G401 (cell line): ENCODE data around the gene ACSM3. TPM values are rescaled to one million over a fixed set of nuclear protein-coding genes. Genes with fewer than 3 reads are reported as not detected.
"Not testable (repeated sequence)": the region's sequence is repeated elsewhere in the genome, so short reads cannot be mapped to it uniquely, and the experiment has no call there.

ENCODE experiments used
- DNase-seq: peaks from one replicate; pipeline ENCODE4 v3.0.0-alpha.2; 2015; ENCODE audit warnings: low spot score
- in situ Hi-C: cut with HindIII; loops from 2 replicates; pipeline ENCODE4 v1.10.0; 2016; ENCODE audit warnings: low sequenced_read_pairs, mixed read lengths
- total RNA-seq: library from RNA; depleted of rRNA; stranded (reverse); fragments of >200 nt; shearing (Covaris generic); gene quantifications from 2 replicates; pipeline ENCODE4 v1.2.3, GENCODE V29; 2014

Gene ACSM3
- total RNA-seq, 1 experiment from 2014 or later = 0.78 TPM

- in situ Hi-C loops = no loop called here
Measured at GRCh38 chr16:20799599-20799998, 35.8 kb downstream of the ACSM3 start.

DNA sequence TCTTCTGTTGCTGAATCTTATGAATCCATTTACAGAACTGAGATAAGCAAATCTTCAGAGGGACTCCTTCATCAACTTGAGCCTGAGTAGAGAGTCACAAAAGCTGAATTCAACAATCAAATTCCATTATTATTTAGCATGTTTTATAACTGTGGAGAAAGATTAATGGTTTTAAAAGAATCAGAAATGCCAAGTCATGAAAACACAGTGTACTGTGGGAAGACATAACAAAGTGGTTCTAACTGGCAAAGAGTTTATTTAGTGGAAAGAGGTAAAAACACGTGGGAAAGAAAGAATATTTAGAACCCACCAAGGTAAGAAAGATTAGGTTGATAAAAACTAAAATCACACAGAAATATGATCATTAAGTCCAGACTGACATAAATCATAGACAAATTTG, 37.5 kb downstream of the ACSM3 start:
- in situ Hi-C loops = no loop called here
- no peak for DNase-seq

More at GRCh38 chr16:20799599-20799998, 35.8 kb downstream of the ACSM3 start:
- peak; percentile 21 for DNase-seq

GRCh38 chr16:20803192-20803560, 39.4 kb downstream of the ACSM3 start:
- no peak for DNase-seq
- in situ Hi-C loops = no loop called here

GRCh38 chr16:20803561-20804214, 39.9 kb downstream of the ACSM3 start:
- DNase-seq = no peak
- in situ Hi-C loops = no loop called here

DNA sequence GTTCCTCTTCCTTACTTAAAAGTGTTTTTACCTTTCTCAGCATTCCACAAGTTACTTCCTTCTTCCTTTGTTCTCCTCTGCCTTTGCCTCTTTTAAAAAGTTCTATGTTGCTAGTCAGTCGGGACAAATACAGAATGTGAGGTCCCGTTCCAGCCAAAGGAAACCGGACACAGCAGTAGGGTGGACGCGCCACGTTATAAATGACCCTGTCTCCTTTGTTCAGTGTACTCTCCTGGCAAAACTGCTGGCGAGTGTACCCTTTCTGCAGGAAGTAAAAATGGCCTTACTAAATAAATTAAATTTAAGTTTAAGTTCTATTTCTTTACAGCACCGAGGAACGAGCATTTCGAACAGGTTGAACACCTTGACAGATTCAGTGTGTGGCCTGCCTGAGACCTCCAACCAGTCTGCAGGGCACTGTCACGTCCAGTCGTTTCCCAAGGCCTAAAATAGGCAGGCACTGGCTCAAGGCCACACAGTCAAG, 41.9 kb downstream of the ACSM3 start:
- in situ Hi-C loops, DNase-seq: not testable (repeated sequence)

- peak; percentile 92 for DNase-seq
- in situ Hi-C loops = no loop called here
Measured at GRCh38 chr16:20806168-20807050, 42.6 kb downstream of the ACSM3 start, which contains the start of the genes ERI2 and REXO5. Gene ERI2 (minus strand): TSS chr16:20806472. CDS start chr16:20806430, 42 bp downstream. Gene REXO5 (plus strand): TSS chr16:20806527. CDS start chr16:20806954, 427 bp downstream.

- DNase-seq = no peak
- in situ Hi-C loops = no loop called here
Measured at GRCh38 chr16:20807862-20808261, 44.0 kb downstream of the ACSM3 start.

GRCh38 chr16:20811889-20812439, 48.1 kb downstream of the ACSM3 start:
- in situ Hi-C loops = no loop called here
- no peak for DNase-seq

DNA sequence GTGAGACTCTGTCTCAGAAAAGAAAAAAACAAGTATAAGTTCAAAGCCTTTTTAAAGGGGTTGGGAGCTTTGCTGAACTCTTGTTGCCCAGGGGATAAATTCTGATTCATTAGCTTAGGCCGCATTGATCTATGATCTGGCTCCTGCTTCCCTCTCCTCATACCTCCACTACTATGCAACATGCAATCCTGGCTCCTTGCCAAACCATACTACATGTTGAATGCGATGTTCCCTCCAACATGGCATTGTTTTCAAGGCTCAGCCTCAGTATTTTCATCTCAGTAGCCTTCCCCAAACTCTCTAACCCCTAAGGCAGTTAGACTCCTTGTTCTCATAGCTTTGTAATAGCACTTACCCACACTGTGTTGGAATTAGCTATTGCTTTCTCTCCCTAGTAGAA, 48.7 kb downstream of the ACSM3 start:
- no peak for DNase-seq
- in situ Hi-C loops = no loop called here

DNA sequence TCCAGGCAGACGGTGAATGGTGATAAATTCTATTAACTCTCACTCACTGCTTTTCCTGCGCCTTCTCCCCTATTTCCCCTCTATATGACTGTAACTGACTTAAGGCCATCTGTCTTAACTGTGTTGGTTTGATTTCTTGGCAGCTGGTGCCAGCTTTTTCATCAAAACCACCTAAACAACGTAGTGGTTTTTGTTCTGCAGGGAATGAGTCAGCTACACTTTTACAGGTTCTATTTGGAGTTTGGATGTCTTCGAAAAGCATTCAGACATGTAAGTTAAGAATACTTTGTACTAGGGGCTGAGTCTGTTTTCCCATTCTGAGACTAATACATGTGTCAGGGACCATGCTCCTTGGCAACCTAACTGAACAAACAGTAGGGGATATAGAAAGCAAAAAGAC, 51.0 kb downstream of the ACSM3 start:
- DNase-seq = peak; percentile 8
- in situ Hi-C loops = no loop called here

- no peak for DNase-seq
- in situ Hi-C loops = no loop called here
Measured at GRCh38 chr16:20818929-20819585, 55.2 kb downstream of the ACSM3 start.

DNA sequence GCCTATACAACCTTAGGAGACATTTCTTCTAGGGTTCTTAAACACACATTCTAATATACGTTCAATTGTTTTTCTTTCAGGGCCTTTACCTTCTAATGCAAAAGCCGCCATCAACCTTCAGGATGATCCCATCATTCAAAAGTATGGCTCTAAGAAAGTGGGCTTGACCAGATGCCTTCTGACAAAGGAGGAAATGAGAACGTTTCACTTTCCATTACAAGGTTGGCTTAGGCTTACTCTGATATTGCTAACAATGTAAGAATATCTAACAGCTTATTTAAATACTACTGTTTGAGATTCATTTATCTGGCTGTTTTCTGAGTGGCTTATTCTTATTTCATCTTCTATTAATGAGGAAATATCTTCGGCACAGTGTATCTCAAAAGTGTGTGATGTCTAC, 57.9 kb downstream of the ACSM3 start:
- no peak for DNase-seq
- in situ Hi-C loops = no loop called here

- no peak for DNase-seq
- in situ Hi-C loops = no loop called here
Measured at GRCh38 chr16:20822521-20823325, 58.9 kb downstream of the ACSM3 start.

DNA sequence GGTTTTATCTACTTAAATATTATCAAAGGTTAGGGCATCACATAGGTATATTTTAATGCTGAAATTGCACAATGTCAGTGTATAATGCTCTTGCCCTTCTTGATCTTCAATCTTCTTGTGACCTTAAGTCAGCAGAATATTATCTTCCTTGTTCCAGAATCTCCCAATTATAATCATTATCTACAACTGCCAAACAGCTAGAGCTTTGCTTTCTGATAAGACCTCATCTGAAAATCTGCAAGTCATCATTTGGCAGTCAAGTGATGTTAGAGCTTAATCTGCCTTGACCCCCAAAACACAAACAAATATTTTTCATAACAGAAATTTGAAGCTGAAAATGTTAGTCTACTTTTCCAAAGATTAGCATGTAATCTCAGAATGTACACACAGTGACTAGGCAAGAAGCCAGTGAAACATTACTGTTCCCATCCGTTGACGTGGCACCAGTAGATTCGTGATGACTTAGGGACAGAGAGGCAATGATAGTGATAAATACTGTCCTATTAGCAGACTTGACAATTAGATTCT, 62.3 kb downstream of the ACSM3 start:
- in situ Hi-C loops = no loop called here
- DNase-seq = no peak

DNA sequence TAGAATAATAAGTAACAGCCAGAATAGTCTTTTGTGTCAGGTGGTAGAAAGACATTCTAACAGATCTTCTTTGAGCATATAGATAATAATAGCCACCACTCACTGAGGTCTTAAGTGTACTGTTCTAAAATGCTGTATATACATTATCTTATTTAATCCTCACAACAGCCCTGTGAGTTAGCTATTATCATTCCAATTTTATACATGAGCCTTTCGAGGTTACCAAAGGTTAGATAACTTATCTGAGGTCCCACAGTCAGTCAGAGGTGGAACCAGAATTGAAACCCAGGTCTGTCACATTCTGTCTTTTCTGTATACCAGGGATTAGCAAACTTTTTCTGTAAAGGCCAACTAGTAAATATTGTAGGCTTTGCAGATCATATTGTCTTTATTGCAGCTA, 65.7 kb downstream of the ACSM3 start:
- no peak for DNase-seq
- in situ Hi-C loops = no loop called here

- no peak for DNase-seq
- in situ Hi-C loops = no loop called here
Measured at GRCh38 chr16:20830372-20830771, 66.6 kb downstream of the ACSM3 start.

GRCh38 chr16:20833086-20833485, 69.3 kb downstream of the ACSM3 start:
- in situ Hi-C loops = no loop called here
- peak; percentile 96 for DNase-seq

GRCh38 chr16:20838240-20838639, 74.4 kb downstream of the ACSM3 start:
- in situ Hi-C loops = no loop called here
- DNase-seq = no peak
